NB4 (cell line): ENCODE data around the gene ASTN1.

Source experiments
- DNase-seq: peaks from one replicate; pipeline ENCODE4 v3.0.0; 2010; ENCODE audit warnings: low read depth
- H3K4me3 ChIP-seq: one replicate; pipeline ENCODE4 v1.5.1; 2011; ENCODE audit warnings: mild to moderate bottlenecking, low read depth, low read length, moderate library complexity
- CTCF ChIP-seq: IDR thresholded peaks from one replicate; pipeline ENCODE4 v1.5.1; 2012; ENCODE audit warnings: low read depth, low read length
- MAX ChIP-seq: IDR thresholded peaks from 2 replicates; pipeline ENCODE4 v1.6.1; 2011; ENCODE audit warnings: low read depth, low read length
- MYC ChIP-seq: IDR thresholded peaks from 2 replicates; pipeline ENCODE4 v1.6.1; 2011; ENCODE audit warnings: low read depth, low read length
- POLR2A ChIP-seq: IDR thresholded peaks from 2 replicates; pipeline ENCODE4 v1.6.1; 2011; ENCODE audit warnings: mild to moderate bottlenecking; ENCODE audit not compliant: insufficient read length; ENCODE audit errors: extremely low read depth

ASTN1 gene

GRCh38 chr1:176894450-176894849 lies 270.1 kb downstream of the ASTN1 start:
- no peak for DNase-seq
- TF ChIP-seq MAX (no peak), POLR2A (no peak), CTCF (no peak), MYC (no peak)
- no peak overlapping the region for H3K4me3 ChIP-seq

- H3K4me3 ChIP-seq = no peak overlapping the region
- no peak for DNase-seq
- no peak for TF ChIP-seq MAX
- no peak for TF ChIP-seq MYC
- TF ChIP-seq POLR2A = no peak
- TF ChIP-seq CTCF = no peak
Observed at GRCh38 chr1:176893625-176894352, 270.7 kb downstream of the ASTN1 start.

- no peak for DNase-seq
- TF ChIP-seq MYC = no peak
- no peak for TF ChIP-seq POLR2A
- no peak for TF ChIP-seq MAX
- no peak for TF ChIP-seq CTCF
- H3K4me3 ChIP-seq = no peak overlapping the region
Observed at GRCh38 chr1:176888471-176889032, 276.0 kb downstream of the ASTN1 start.

GRCh38 chr1:176885751-176886150 lies 278.8 kb downstream of the ASTN1 start:
- H3K4me3 ChIP-seq = no peak overlapping the region
- no peak for TF ChIP-seq POLR2A
- TF ChIP-seq MAX = no peak
- no peak for TF ChIP-seq CTCF
- TF ChIP-seq MYC = no peak
- DNase-seq = no peak

- DNase-seq = no peak
- H3K4me3 ChIP-seq = no peak overlapping the region
- TF ChIP-seq CTCF = no peak
- TF ChIP-seq POLR2A = no peak
- no peak for TF ChIP-seq MAX
- TF ChIP-seq MYC = no peak
Observed at GRCh38 chr1:176885341-176885740, 279.2 kb downstream of the ASTN1 start.
